H9 (cell line): ENCODE results near the gene GNG11. TPM values are rescaled to one million over a fixed set of nuclear protein-coding genes. Genes with fewer than 3 reads are reported as not detected.

Experiments
- DNase-seq: peaks from one replicate; pipeline ENCODE4 v3.0.0-alpha.2; 2017
- H2AFZ ChIP-seq: one replicate; pipeline ENCODE4 v1.6.1; 2013; ENCODE audit warnings: mild to moderate bottlenecking, low read length, control low read depth, moderate library complexity
- H2AK5ac ChIP-seq: 2 replicates; pipeline ENCODE4 v1.6.1; 2013; ENCODE audit warnings: low read length, control low read depth, mixed read lengths; ENCODE audit not compliant: insufficient read length
- H2BK120ac ChIP-seq: one replicate; pipeline ENCODE4 v1.6.1; 2013; ENCODE audit warnings: low read depth, mild to moderate bottlenecking, low read length, control low read depth, inconsistent platforms; ENCODE audit not compliant: poor library complexity, severe bottlenecking
- H2BK12ac ChIP-seq: 2 replicates; pipeline ENCODE4 v1.6.1; 2013; ENCODE audit warnings: low read length, control low read depth, mixed read lengths, low read depth; ENCODE audit not compliant: insufficient read length
- H2BK15ac ChIP-seq: 2 replicates; pipeline ENCODE4 v1.6.1; 2013; ENCODE audit warnings: low read depth, low read length, control low read depth
- H2BK20ac ChIP-seq: one replicate; pipeline ENCODE4 v1.6.1; 2013; ENCODE audit warnings: low read depth, mild to moderate bottlenecking, low read length, control low read depth, inconsistent platforms; ENCODE audit not compliant: poor library complexity, severe bottlenecking
- H2BK5ac ChIP-seq: 2 replicates; pipeline ENCODE4 v1.6.1; 2013; ENCODE audit warnings: low read length, control low read depth, mixed read lengths; ENCODE audit not compliant: insufficient read length
- H3K14ac ChIP-seq: 2 replicates; pipeline ENCODE4 v1.6.1; 2013; ENCODE audit warnings: low read length, control low read depth; ENCODE audit not compliant: insufficient read depth
- H3K18ac ChIP-seq: 2 replicates; pipeline ENCODE4 v1.6.1; 2013; ENCODE audit warnings: low read depth, mild to moderate bottlenecking, mixed read lengths, low read length, control low read depth; ENCODE audit not compliant: insufficient read length
- H3K23ac ChIP-seq: 2 replicates; pipeline ENCODE4 v1.6.1; 2013; ENCODE audit warnings: low read length, control low read depth, mixed read lengths, low read depth; ENCODE audit not compliant: insufficient read length
- H3K23me2 ChIP-seq: 2 replicates; pipeline ENCODE4 v1.6.1; 2013; ENCODE audit warnings: low read depth, mild to moderate bottlenecking, mixed read lengths, low read length, control low read depth; ENCODE audit not compliant: insufficient read length, poor library complexity, severe bottlenecking
- H3K27ac ChIP-seq: 2 replicates; pipeline ENCODE4 v1.5.1; 2013; ENCODE audit warnings: low read length, control low read depth, mixed read lengths, low read depth; ENCODE audit not compliant: insufficient read length
- H3K27me3 ChIP-seq: 2 replicates; pipeline ENCODE4 v1.6.1; 2013; ENCODE audit warnings: low read length, control low read depth, inconsistent platforms; ENCODE audit not compliant: insufficient read depth
- H3K4ac ChIP-seq: 2 replicates; pipeline ENCODE4 v1.6.1; 2013; ENCODE audit warnings: low read depth, mild to moderate bottlenecking, control low read depth, inconsistent platforms, low read length, moderate library complexity
- H3K4me1 ChIP-seq: 2 replicates; pipeline ENCODE4 v1.6.1; 2013; ENCODE audit warnings: low read length, control low read depth, inconsistent platforms; ENCODE audit not compliant: insufficient read depth
- H3K4me2 ChIP-seq: 2 replicates; pipeline ENCODE4 v1.6.1; 2013; ENCODE audit warnings: low read length, control low read depth, mixed read lengths; ENCODE audit not compliant: insufficient read length, insufficient read depth
- H3K56ac ChIP-seq: 2 replicates; pipeline ENCODE4 v1.6.1; 2013; ENCODE audit warnings: low read depth, mild to moderate bottlenecking, mixed read lengths, low read length, control low read depth; ENCODE audit not compliant: insufficient read length
- H3K79me1 ChIP-seq: 2 replicates; pipeline ENCODE4 v1.6.1; 2013; ENCODE audit warnings: low read depth, mild to moderate bottlenecking, moderate library complexity, low read length, control low read depth, inconsistent platforms; ENCODE audit not compliant: insufficient read depth, poor library complexity, severe bottlenecking
- H3K79me2 ChIP-seq: 2 replicates; pipeline ENCODE4 v1.6.1; 2013; ENCODE audit warnings: low read length, control low read depth, inconsistent platforms; ENCODE audit not compliant: insufficient read depth
- H3K9ac ChIP-seq: 2 replicates; pipeline ENCODE4 v1.6.1; 2013; ENCODE audit warnings: low read length, control low read depth, mixed read lengths; ENCODE audit not compliant: insufficient read length; ENCODE audit errors: extremely low read depth
- H3K9me3 ChIP-seq: one replicate; pipeline ENCODE4 v1.6.1; 2013; ENCODE audit warnings: low read depth, low read length, inconsistent platforms; ENCODE audit not compliant: control insufficient read depth
- H3T11ph ChIP-seq: one replicate; pipeline ENCODE4 v1.6.1; 2013; ENCODE audit warnings: mild to moderate bottlenecking, low read length, control low read depth, inconsistent platforms
- H4K20me1 ChIP-seq: one replicate; pipeline ENCODE4 v1.6.1; 2013; ENCODE audit not compliant: control insufficient read depth, insufficient read length, insufficient read depth
- H4K5ac ChIP-seq: 2 replicates; pipeline ENCODE4 v1.6.1; 2013; ENCODE audit warnings: low read depth, mild to moderate bottlenecking, mixed read lengths, low read length, control low read depth; ENCODE audit not compliant: insufficient read length
- H4K8ac ChIP-seq: replicated peaks from 2 replicates; pipeline ENCODE4 v1.6.1; 2013; ENCODE audit warnings: low read length, control low read depth, mixed read lengths, low read depth; ENCODE audit not compliant: insufficient read length
- H4K91ac ChIP-seq: 2 replicates; pipeline ENCODE4 v1.6.1; 2013; ENCODE audit warnings: low read depth, mild to moderate bottlenecking, moderate library complexity, mixed read lengths, low read length, control low read depth; ENCODE audit not compliant: insufficient read length
- H3K27ac Mint-ChIP-seq, 3 experiments: 2 replicates in 2 of 3; 3 replicates in 1 of 3; pipeline ENCODE4 v1.8.0; 2020 to 2021; ENCODE audit warnings: mixed read lengths in 3 of 3, mild to moderate bottlenecking in 1 of 3, moderate library complexity in 1 of 3
- H3K27me3 Mint-ChIP-seq: 2 replicates; pipeline ENCODE4 v1.8.0; 2021; ENCODE audit warnings: low read depth, mild to moderate bottlenecking, moderate library complexity, mixed read lengths
- H3K36me3 Mint-ChIP-seq, 3 experiments: 2 replicates in 2 of 3; 3 replicates in 1 of 3; pipeline ENCODE4 v1.8.0; 2020 to 2021; ENCODE audit warnings: low read depth in 3 of 3, mixed read lengths in 3 of 3; ENCODE audit not compliant: insufficient read depth in 1 of 3
- H3K4me1 Mint-ChIP-seq, 2 experiments: 2 replicates each; pipeline ENCODE4 v1.8.0; 2020; ENCODE audit warnings: mixed read lengths in 2 of 2
- H3K4me3 Mint-ChIP-seq, 2 experiments: 2 replicates in 1 of 2; 3 replicates in 1 of 2; pipeline ENCODE4 v1.8.0; 2020 to 2021; ENCODE audit warnings: mild to moderate bottlenecking in 2 of 2, mixed read lengths in 2 of 2, moderate library complexity in 1 of 2
- H3K9me3 Mint-ChIP-seq, 2 experiments: 2 replicates in 1 of 2; 3 replicates in 1 of 2; pipeline ENCODE4 v1.8.0; 2020; ENCODE audit warnings: mild to moderate bottlenecking in 2 of 2, mixed read lengths in 2 of 2, moderate library complexity in 1 of 2
- CTCF ChIP-seq: fragments of 200-600 bp; sonication (generic); conservative IDR thresholded peaks from 3 replicates; pipeline ENCODE4 v1.8.0; 2021; ENCODE audit warnings: antibody characterized with exemption, mild to moderate bottlenecking
- total RNA-seq: library from RNA; stranded (reverse); gene quantifications from 2 replicates; pipeline ENCODE4 v1.2.1, GENCODE V29; 2021

Gene GNG11
- total RNA-seq, 1 experiment from 2014 or later, result 0.68 TPM

GRCh38 chr7:93879356-93879755 lies 42.2 kb upstream of the GNG11 start:
- DNase-seq, result no peak
- no peak overlapping the region for H2BK5ac ChIP-seq
- no peaks in the 10 kb centered on the region for H3K27me3 ChIP-seq
- no peak overlapping the region for H3K18ac ChIP-seq
- Mint-ChIP-seq H3K4me1 (no peaks in the 10 kb centered on the region; a peak in 1 of 4 replicates), H3K27ac (no peak overlapping the region), H3K27me3 (no peaks in the 10 kb centered on the region), H3K36me3 (peaks cover 10 to 15% (median 11%) of the 10 kb centered on the region in 3 experiments), H3K9me3 (peaks cover 14 to 19% of the 10 kb centered on the region in 2 experiments), H3K4me3 (no peak overlapping the region)
- no peak overlapping the region for H4K91ac ChIP-seq
- no peak overlapping the region for H2BK12ac ChIP-seq
- no peaks in the 10 kb centered on the region for H3K4me1 ChIP-seq
- no peak overlapping the region for H2AFZ ChIP-seq
- no peak overlapping the region for H3K9ac ChIP-seq
- no peaks in the 10 kb centered on the region for H3K23me2 ChIP-seq
- no peak overlapping the region for H2BK15ac ChIP-seq
- H3K23ac ChIP-seq, result no peak overlapping the region
- H4K5ac ChIP-seq, result no peak overlapping the region
- H4K8ac ChIP-seq, result no peak overlapping the region
- H4K20me1 ChIP-seq, result no peaks in the 10 kb centered on the region
- no peak overlapping the region for H2AK5ac ChIP-seq
- no peak for TF ChIP-seq CTCF
- H3K14ac ChIP-seq, result no peak overlapping the region
- H3K4me2 ChIP-seq, result no peak overlapping the region
- no peak overlapping the region for H3K27ac ChIP-seq
- H3K9me3 ChIP-seq, result peaks cover 7% of the 10 kb centered on the region
- no peaks in the 10 kb centered on the region for H3K79me2 ChIP-seq
- H3T11ph ChIP-seq, result no peak overlapping the region
- H3K4ac ChIP-seq, result no peak overlapping the region
- no peak overlapping the region for H2BK20ac ChIP-seq
- no peak overlapping the region for H3K56ac ChIP-seq
- H3K79me1 ChIP-seq, result no peaks in the 10 kb centered on the region
- no peak overlapping the region for H2BK120ac ChIP-seq
